Measurements from ENCODE around the gene NR5A1. TPM values are rescaled to one million over a fixed set of nuclear protein-coding genes. Genes with fewer than 3 reads are reported as not detected.

NR5A1 gene
- total and polyA plus RNA-seq, 2 of the 13 experiments (the other 11 are each of a cell fraction or from before 2014, with no cell fraction given): 28.9 to 44.7 TPM

DNA sequence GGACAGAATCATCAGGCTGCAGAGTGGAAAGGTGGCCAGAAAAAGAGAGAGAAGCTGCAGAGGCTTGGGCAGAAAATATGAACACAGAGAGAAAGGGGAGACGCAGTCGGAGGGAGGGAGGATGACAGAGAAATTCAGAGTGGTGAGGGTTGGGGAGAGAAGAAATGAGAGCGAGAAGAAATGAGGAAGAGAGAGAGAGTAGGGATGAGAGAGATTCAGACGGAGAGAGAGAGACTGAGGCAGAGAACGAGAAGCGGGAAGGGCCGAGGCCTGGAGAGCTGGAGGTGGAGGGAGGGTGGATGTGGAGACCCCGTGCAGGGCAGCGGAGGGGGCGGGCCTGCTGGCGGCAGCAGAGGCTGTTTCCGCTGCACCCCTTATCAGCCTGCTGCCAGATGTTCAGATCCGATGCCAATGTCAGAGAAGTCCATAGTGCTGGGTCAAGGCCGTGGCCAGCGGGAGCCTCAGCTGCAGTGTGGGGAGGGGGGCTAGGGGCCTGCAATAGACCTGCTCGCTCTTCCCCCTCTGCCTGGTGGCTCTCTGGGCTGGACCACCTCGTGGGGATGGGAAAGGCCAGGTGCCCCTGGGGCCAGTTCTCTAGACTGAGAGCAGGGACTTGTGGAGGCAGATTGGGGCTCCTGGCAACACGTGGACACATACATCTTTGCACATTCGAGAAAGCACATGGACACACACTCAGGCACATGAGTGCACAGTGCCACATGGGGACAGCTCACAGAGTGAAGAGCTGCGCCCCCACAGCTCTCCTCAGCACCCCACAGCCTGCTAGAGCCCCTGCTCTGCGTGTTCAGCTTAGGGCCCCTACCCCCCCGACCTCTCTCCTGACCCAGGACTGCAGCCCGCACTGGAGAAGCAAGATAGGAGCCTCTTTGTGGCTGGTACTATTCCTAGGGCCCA lies 4.9 kb upstream of the NR5A1 start (continued):
- TF ChIP-seq, protein P1, sequence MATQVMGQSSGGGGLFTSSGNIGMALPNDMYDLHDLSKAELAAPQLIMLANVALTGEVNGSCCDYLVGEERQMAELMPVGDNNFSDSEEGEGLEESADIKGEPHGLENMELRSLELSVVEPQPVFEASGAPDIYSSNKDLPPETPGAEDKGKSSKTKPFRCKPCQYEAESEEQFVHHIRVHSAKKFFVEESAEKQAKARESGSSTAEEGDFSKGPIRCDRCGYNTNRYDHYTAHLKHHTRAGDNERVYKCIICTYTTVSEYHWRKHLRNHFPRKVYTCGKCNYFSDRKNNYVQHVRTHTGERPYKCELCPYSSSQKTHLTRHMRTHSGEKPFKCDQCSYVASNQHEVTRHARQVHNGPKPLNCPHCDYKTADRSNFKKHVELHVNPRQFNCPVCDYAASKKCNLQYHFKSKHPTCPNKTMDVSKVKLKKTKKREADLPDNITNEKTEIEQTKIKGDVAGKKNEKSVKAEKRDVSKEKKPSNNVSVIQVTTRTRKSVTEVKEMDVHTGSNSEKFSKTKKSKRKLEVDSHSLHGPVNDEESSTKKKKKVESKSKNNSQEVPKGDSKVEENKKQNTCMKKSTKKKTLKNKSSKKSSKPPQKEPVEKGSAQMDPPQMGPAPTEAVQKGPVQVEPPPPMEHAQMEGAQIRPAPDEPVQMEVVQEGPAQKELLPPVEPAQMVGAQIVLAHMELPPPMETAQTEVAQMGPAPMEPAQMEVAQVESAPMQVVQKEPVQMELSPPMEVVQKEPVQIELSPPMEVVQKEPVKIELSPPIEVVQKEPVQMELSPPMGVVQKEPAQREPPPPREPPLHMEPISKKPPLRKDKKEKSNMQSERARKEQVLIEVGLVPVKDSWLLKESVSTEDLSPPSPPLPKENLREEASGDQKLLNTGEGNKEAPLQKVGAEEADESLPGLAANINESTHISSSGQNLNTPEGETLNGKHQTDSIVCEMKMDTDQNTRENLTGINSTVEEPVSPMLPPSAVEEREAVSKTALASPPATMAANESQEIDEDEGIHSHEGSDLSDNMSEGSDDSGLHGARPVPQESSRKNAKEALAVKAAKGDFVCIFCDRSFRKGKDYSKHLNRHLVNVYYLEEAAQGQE (IDR thresholded peaks at IDR 0.05; ENCODE audit: borderline replicate concordance in 1 of 2, low read depth in 1 of 2, low read length in 2 of 2): no peak
- TF ChIP-seq HNF4A (CRISPR knock-in tag; IDR thresholded peaks at IDR 0.05) (peak; percentile 94), GATAD1 (CRISPR knock-in tag; IDR thresholded peaks at IDR 0.05) (peak; percentile 35; the same call in 1 of the 2 replicates), ZNF337 (CRISPR knock-in tag; IDR thresholded peaks at IDR 0.05; ENCODE audit: borderline replicate concordance, low read depth) (no peak), SRF (IDR thresholded peaks at IDR 0.05; ENCODE audit: low read depth, low read length) (no peak), CBX2 (IDR thresholded peaks at IDR 0.05; ENCODE audit: low read depth, low read length) (no peak), CBX2 (CRISPR knock-in tag; IDR thresholded peaks at IDR 0.05; ENCODE audit: low read depth) (no peak), ZNF124 (CRISPR knock-in tag; IDR thresholded peaks at IDR 0.05) (0 out of 2 replicates have a peak, but pooled peaks have one; percentile 9), KDM6A (CRISPR knock-in tag; IDR thresholded peaks at IDR 0.05; ENCODE audit: low read depth) (no peak), ZFX (CRISPR knock-in tag; IDR thresholded peaks at IDR 0.05; ENCODE audit: low read depth) (peak; percentile 70), JDP2 (CRISPR knock-in tag; IDR thresholded peaks at IDR 0.05; ENCODE audit: borderline replicate concordance) (no peak; the same call in 1 of the 2 replicates), NCOA5 (CRISPR knock-in tag; IDR thresholded peaks at IDR 0.05) (no peak), POLR2G (IDR thresholded peaks at IDR 0.05; ENCODE audit: low read depth, low read length) (peak; percentile 38; the same call in 1 of the 2 replicates), ZFP36L2 (CRISPR knock-in tag; IDR thresholded peaks at IDR 0.05) (no peak), ZNF607 (CRISPR knock-in tag; IDR thresholded peaks at IDR 0.05; ENCODE audit: borderline replicate concordance) (peak; percentile 64), KLF9 (CRISPR knock-in tag; IDR thresholded peaks at IDR 0.05; ENCODE audit: low read depth) (no peak), ZNF564 (CRISPR knock-in tag; IDR thresholded peaks at IDR 0.05) (no peak; the same call in 1 of the 2 replicates), MTF2 (CRISPR knock-in tag; IDR thresholded peaks at IDR 0.05; ENCODE audit: borderline replicate concordance) (no peak)
- TF ChIP-seq, protein P2, sequence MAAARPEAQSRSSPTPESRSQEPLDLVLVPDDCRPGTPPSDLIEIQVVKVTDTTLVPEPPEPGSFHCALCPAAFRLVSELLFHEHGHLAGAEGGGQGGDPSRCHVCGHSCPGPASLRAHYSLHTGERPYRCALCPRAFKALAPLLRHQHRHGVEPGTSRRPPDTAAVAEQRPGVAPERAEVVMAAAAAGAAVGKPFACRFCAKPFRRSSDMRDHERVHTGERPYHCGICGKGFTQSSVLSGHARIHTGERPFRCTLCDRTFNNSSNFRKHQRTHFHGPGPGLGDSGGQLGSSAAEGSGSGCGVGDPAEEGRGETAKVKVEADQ (CRISPR knock-in tag; IDR thresholded peaks at IDR 0.05; ENCODE audit: borderline replicate concordance): peak; percentile 50; the same call in 1 of the 2 replicates
- TF ChIP-seq, protein P3, sequence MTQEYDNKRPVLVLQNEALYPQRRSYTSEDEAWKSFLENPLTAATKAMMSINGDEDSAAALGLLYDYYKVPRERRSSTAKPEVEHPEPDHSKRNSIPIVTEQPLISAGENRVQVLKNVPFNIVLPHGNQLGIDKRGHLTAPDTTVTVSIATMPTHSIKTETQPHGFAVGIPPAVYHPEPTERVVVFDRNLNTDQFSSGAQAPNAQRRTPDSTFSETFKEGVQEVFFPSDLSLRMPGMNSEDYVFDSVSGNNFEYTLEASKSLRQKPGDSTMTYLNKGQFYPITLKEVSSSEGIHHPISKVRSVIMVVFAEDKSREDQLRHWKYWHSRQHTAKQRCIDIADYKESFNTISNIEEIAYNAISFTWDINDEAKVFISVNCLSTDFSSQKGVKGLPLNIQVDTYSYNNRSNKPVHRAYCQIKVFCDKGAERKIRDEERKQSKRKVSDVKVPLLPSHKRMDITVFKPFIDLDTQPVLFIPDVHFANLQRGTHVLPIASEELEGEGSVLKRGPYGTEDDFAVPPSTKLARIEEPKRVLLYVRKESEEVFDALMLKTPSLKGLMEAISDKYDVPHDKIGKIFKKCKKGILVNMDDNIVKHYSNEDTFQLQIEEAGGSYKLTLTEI (CRISPR knock-in tag; conservative IDR thresholded peaks at IDR 0.05): no peak
- TF ChIP-seq, protein P4, sequence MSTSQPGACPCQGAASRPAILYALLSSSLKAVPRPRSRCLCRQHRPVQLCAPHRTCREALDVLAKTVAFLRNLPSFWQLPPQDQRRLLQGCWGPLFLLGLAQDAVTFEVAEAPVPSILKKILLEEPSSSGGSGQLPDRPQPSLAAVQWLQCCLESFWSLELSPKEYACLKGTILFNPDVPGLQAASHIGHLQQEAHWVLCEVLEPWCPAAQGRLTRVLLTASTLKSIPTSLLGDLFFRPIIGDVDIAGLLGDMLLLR (CRISPR knock-in tag; IDR thresholded peaks at IDR 0.05): 0 out of 2 replicates have a peak, but pooled peaks have one; percentile 13
- TF ChIP-seq, protein P5, sequence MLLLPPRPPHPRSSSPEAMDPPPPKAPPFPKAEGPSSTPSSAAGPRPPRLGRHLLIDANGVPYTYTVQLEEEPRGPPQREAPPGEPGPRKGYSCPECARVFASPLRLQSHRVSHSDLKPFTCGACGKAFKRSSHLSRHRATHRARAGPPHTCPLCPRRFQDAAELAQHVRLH (CRISPR knock-in tag; IDR thresholded peaks at IDR 0.05; ENCODE audit: borderline replicate concordance, low read depth): peak; percentile 59; the same call in 1 of the 2 replicates
